C4-2B (cell line): ENCODE measurements around the gene RPP30.
A peak's percentile ranks its signal among the peaks of the same experiment; 100 is the strongest.

Source experiments
- H3K27ac ChIP-seq: fragments of 450-650 bp; 2 replicates; pipeline ENCODE4 v1.5.1; 2017
- ZFX ChIP-seq: fragments of 450-650 bp; IDR thresholded peaks from 2 replicates; pipeline ENCODE4 v1.6.1; 2017
- TF ChIP-seq, protein P1 (sequence below): fragments of 450-650 bp; conservative IDR thresholded peaks from 2 replicates; pipeline ENCODE4 v1.5.1; 2017; ENCODE audit warnings: mild to moderate bottlenecking

The RPP30 gene

DNA sequence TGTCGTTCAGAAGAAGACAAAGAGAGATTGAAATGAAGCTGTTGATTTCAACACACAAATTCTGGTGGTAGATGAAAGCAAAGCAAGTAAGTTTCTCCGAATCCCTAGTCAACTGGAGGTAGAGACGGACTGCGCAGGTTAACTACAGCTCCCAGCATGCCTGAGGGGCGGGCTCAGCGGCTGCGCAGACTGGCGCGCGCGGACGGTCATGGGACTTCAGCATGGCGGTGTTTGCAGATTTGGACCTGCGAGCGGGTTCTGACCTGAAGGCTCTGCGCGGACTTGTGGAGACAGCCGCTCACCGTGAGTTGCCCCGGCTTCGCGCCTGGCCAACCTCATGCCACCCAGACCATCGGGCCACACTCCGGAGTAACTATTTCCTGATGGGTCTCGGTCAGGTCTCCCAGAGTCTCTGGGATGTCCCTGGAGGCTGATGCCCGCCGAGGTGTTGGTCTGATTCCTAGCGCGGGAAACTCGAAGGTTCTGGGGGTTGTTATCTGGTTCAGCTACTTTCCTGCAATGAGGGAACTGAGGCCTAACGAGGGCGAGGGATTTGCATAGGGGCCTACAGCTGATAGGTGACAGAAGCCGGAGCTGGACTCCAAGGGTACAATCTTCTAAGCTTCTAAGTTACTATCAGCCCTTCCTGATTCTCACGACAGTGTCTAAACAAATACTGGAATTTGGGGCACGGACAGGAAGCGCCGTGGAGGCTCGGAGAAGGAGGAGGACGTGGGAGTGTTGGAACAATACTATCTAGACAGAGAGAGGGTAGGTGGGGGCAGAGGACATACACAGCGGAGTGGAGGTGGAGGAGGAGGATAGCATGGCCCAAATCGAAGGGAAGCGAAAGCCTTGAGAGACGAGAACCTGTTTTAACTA, at the start of gene RPP30:
TSS of gene RPP30 (plus strand) at position 209 of the 882 bp plus-strand sequence. CDS start at position 222, 13 bp downstream.
- TF ChIP-seq, protein P1, sequence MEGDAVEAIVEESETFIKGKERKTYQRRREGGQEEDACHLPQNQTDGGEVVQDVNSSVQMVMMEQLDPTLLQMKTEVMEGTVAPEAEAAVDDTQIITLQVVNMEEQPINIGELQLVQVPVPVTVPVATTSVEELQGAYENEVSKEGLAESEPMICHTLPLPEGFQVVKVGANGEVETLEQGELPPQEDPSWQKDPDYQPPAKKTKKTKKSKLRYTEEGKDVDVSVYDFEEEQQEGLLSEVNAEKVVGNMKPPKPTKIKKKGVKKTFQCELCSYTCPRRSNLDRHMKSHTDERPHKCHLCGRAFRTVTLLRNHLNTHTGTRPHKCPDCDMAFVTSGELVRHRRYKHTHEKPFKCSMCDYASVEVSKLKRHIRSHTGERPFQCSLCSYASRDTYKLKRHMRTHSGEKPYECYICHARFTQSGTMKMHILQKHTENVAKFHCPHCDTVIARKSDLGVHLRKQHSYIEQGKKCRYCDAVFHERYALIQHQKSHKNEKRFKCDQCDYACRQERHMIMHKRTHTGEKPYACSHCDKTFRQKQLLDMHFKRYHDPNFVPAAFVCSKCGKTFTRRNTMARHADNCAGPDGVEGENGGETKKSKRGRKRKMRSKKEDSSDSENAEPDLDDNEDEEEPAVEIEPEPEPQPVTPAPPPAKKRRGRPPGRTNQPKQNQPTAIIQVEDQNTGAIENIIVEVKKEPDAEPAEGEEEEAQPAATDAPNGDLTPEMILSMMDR, result no peak
- no peak for TF ChIP-seq ZFX
- H3K27ac ChIP-seq, result peak within 1 kb of the TSS; percentile 75

DNA sequence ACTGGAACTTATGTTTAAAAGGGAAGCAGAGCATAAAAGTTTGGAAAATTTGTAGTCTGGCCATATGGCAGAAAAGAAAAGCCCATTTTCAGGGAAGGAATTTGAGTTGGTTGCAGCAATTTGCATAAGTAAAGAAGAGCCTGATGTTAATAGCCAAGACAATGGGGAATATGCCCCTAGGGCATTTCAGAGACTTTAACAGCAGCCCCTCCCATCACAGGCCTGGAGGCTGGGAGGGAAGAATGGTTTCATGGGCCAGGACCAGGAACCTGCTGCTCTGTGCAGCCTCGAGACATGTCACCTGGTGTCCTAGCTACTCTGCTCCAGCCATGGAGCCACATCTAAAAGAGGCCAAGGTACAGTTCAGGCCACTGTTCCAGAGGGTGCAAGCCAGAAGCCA, 49.3 kb upstream of the RPP30 start:
- TF ChIP-seq ZFX, result no peak
- TF ChIP-seq, protein P1, result no peak
- H3K27ac ChIP-seq, result no peak overlapping the region

DNA sequence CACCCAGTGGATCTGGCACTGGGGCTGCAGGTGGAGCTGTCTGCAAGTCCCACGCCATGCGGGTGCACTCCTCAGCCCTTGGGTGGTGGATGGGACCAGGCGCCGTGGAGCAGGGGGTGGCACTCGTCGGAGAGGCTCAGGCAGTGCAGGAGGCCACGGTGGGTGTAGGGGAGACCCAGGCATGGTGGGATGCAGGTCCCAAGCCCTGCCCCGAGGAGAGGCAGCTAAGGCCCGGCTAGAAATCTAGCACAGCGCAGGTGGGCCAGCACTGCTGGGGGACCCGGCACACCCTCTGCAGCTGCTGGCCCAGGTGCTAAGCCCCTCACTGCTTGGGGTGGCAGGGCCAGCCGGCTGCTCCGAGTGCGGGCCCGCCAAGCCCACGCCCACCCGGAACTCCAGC, 39.7 kb upstream of the RPP30 start:
- no peak for TF ChIP-seq ZFX
- TF ChIP-seq, protein P1, result no peak
- H3K27ac ChIP-seq, result no peak overlapping the region

DNA sequence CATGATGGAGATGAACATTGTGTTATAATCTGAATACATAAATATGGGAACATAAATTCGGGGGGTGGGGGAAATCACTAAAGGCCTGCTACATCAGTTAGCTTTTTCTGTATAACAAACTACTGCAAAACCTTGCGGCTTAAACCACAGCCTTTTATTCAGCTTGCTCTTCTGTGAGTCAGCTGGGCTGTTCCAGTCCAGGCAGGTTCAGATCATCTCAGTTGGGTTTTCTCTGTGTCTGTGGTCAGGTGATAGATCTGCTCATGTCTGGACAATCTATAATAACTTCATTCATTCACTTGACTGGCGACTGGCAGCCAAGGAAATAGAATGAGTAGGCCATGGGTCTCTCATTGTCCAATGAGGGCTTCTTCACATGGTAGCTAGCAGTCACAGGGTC, 37.4 kb upstream of the RPP30 start:
- no peak for TF ChIP-seq ZFX
- TF ChIP-seq, protein P1, result no peak

DNA sequence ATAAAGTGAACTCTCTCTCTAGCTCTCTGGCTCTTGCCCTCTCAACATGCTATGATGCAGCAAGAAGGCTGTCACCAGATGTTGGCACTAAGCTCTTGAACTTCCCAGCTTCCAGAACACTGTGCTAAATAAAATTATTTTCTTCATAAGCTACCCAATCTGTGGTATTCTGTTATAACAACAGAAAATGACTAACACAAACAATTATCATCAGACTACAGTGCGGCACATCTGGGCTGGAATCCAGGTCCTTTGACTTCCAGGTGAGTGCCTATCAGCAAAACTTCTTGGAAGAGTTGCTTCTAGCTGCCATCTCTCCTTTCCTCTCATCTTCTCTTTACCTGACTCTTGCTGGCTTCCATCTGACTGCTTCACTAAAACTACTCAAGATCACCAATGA, 34.3 kb upstream of the RPP30 start:
- no peak overlapping the region for H3K27ac ChIP-seq
- TF ChIP-seq, protein P1, result no peak
- TF ChIP-seq ZFX, result no peak

More for the DNA sequence above, 37.4 kb upstream of the RPP30 start:
- no peak overlapping the region for H3K27ac ChIP-seq

DNA sequence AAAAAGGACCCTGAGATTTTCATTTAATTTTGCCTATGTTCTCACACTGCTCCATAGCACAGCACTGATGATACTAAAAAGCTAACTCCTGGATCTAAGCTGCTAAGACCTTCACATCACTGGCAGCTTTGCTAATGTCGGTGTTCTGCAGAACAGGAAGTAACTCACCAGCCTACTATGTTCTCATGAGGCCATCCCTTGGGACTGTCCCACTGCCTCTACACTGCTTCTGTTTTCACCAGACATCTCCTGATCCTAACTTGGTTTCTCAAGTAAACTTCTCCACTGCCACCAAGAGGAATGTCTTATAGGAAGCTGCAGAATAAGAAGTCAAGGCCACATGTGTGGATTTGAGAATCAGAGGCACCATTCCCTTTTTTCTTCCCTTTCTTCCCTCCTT, 29.0 kb upstream of the RPP30 start:
- TF ChIP-seq, protein P1, result no peak
- TF ChIP-seq ZFX, result no peak

DNA sequence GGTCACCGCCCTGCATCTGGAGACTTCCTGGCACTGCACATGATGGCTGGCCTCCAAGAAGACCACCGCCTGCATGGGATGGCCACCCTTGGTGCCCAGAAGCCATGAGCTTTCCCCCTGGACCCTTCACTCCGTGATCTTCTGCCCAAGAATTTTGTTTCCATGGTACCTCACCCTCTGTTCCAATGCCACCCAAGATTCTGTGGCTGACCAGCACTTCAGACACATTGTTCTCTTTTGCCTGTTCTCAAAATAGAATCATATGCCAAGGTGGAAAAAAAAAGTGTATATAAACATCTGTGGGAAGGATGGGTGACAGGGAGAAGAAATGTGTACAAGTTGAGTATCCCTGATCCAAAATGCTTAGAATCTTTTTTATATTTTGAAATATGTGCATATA, 26.0 kb upstream of the RPP30 start:
- no peak for TF ChIP-seq ZFX
- TF ChIP-seq, protein P1, result no peak
- no peak overlapping the region for H3K27ac ChIP-seq

More for the DNA sequence above, 29.0 kb upstream of the RPP30 start:
- H3K27ac ChIP-seq, result no peak overlapping the region
